D721Med (cell line): Measurements from ENCODE around the gene KCNIP4.

Source experiments
- DNase-seq: peaks from one replicate; pipeline ENCODE4 v3.0.0; 2011; ENCODE audit warnings: low spot score; ENCODE audit not compliant: insufficient read length
- FAIRE-seq: peaks from 2 replicates; lab custom pipeline; 2011; peaks lifted over from hg19 to GRCh38; lab: Jason Lieb, UNC
- CTCF ChIP-seq: IDR thresholded peaks from 2 replicates; pipeline ENCODE4 v1.5.1; 2012; ENCODE audit warnings: mild to moderate bottlenecking, control low read depth; ENCODE audit not compliant: insufficient read depth; ENCODE audit errors: missing control alignments

KCNIP4 gene

GRCh38 chr4:21656832-21657231, 291.7 kb downstream of the KCNIP4 start:
- no peak for FAIRE-seq
- no peak for TF ChIP-seq CTCF
- DNase-seq, result no peak

GRCh38 chr4:21655031-21655430, 293.5 kb downstream of the KCNIP4 start:
- DNase-seq (no peak), FAIRE-seq (peak; percentile 32)
- no peak for TF ChIP-seq CTCF

DNA sequence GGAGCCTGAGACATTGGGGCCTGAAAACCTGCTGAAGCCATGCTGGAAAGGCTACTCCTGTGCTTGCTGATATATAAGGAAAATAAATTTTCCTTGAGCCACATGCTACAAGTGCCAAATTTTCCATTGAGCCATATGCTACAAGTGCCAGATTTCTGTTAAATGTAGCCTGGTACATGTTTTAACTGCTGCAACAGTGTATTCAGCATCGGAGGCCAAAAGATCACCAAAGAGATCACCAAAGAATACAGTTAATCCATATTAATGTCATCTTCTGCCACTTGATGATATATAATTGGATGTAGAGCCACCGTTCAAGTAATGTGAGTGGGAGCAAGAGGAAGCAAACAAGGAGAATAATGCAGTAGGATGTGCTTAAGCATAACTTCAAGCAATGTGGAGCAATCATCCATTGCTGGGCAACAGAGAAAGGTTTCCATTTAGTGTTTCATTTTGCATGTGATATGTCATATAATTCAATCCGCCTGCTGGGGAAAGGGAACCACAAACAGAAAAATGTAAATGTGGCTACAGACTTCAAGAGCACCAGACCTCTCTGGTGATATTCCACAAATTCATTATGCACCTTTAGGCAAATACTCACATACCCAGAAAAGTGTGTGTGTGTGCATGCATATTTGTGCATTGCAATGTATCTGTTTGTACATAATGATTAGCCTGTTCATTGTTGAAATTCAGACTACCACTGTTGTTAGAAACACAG, 295.9 kb downstream of the KCNIP4 start:
- DNase-seq (no peak), FAIRE-seq (peak; percentile 55)
- TF ChIP-seq CTCF, result no peak

DNA sequence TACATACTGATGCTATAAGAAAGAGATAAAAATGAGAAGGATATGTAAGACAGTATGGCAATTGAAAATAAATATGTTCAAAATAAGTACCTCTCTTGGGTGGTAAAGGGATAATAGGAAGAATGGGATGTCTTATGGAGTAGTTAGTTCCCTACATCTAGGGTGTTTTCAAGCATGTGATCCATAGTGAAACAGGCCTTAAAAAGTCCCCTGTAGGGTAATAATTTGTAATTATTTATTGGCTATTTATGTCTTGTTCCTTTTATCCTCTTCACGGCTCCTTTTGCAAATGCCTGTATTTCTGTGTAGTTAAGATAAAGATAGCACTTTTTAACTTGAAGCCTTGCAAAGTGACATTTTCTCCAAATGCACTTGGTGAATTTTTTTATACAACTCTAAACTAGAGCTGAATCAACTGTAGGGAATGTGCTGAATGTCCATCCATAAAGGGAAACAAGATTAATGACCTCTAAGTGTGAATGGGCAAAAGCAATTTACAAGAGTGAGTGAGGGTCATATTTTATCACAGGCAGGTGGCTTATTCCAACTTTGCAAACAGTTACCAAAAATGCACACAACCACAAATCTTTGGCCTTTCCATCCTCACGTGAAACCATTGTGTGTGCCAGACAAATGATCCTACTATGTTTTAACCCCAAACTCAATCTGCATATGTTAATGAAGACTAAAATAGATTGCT, 299.0 kb downstream of the KCNIP4 start:
- DNase-seq (no peak), FAIRE-seq (no peak)
- no peak for TF ChIP-seq CTCF

DNA sequence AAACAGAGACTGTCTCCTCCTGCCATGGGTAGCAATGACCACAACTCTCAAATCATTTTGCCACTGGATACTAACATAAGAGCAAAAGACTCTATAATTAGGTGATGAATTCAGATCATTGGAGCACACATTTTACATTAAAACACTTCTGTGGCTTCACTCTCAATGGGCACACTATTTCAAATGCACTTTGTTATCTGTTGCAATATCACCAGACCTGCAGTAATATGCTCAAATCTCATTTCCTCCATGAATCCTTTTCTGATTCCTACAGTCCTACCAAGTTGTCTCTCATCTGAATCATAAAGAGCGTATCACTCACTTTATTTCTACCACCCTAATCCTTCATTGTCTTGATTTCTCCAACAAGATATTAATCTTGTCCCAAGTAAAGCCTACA, 302.8 kb downstream of the KCNIP4 start:
- FAIRE-seq, result no peak
- TF ChIP-seq CTCF, result no peak
- no peak for DNase-seq

GRCh38 chr4:21641696-21642095, 306.9 kb downstream of the KCNIP4 start:
- no peak for FAIRE-seq
- no peak for TF ChIP-seq CTCF
- DNase-seq, result no peak

GRCh38 chr4:21638171-21638725, 310.3 kb downstream of the KCNIP4 start:
- no peak for TF ChIP-seq CTCF
- no peak for DNase-seq
- FAIRE-seq, result no peak
